HG03097 (cell line): ENCODE measurements around the gene APBA3.

Experiments
- ATAC-seq: cut with Tn5 transposase; IDR thresholded peaks from one replicate; pipeline ENCODE4 v1.9.1; 2021; ENCODE audit not compliant: unreplicated experiment, low FRiP score

APBA3 gene

DNA sequence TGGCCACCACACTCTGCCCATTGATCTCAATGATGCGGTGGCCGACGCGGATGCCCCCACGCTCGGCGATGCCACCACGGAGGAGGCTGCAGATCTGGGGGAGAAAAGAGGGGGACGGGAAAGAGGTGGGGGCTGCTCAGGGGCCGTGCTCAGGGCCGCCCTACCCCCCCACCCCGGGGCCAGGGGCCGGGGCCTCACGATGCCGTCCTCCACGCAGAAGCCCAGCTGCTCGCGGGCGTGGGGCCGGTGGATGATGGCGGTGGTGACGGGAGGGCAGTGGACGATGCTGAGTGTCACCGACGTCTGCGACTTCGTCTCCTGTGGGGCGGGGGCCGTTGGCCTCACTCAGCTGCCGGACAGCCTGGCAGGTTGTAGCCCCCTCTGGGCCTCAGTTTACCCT, 10.3 kb downstream of the APBA3 start:
- ATAC-seq: no peak

DNA sequence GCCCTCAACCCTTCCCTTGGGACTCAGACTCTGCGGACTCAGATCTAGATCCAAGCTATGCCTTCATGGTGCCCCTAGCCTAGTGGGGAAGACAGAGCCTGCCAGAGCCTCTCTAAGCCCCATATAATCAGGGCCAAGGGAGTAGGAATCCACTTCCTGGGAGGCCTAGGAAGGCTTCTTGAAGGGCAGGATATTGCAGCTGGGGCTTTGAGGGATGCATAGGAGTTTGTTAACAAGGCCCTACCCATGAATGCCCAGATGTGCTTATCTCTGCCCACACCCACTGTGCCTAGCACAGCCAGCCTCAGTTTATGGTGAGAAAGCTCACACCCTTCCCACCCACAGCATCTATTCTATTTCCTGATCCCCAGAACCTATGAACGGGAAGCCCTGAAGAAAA, 11.3 kb downstream of the APBA3 start:
- no peak for ATAC-seq

DNA sequence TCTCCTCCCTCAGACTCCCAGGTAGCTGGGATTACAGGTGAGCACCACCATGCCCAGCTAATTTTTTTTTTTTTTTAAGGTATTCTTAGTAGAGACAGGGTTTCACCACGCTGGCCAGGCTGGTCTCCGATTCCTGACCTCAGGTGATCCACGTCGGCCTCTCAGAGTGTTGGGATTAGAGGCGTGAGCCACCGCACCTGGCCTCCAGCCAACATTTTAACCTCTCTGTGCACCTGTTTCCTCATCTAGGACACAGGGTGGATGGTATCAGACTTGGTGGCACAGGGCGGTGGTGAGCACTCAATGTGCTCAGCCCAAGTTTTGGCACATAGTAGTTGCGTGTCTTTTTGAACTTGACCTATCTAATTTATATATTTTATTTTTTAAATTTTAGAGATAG, 12.5 kb downstream of the APBA3 start:
- ATAC-seq: no peak

DNA sequence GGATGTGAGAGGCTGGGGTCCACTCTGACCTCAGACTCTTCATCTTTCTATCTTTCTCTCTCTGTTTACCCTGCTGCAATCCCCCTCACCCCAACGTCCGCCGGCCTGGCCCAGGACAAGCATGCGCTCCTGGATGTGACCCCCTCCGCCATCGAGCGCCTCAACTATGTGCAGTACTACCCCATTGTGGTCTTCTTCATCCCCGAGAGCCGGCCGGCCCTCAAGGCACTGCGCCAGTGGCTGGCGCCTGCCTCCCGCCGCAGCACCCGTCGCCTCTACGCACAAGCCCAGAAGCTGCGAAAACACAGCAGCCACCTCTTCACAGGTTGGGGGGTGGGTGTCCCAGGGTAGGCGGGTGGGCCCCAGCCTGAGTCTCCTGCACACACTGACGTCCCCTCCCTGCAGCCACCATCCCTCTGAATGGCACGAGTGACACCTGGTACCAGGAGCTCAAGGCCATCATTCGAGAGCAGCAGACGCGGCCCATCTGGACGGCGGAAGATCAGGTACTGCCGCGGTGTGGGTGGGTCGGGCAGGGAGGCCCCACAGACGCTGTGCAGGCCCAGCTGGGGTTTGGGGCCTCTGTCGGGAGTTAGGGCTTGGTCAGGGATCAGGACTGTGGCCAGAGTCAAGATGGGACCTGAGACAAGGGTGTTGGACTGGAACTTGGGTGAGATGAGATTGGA, 15.0 kb downstream of the APBA3 start:
- ATAC-seq: no peak

DNA sequence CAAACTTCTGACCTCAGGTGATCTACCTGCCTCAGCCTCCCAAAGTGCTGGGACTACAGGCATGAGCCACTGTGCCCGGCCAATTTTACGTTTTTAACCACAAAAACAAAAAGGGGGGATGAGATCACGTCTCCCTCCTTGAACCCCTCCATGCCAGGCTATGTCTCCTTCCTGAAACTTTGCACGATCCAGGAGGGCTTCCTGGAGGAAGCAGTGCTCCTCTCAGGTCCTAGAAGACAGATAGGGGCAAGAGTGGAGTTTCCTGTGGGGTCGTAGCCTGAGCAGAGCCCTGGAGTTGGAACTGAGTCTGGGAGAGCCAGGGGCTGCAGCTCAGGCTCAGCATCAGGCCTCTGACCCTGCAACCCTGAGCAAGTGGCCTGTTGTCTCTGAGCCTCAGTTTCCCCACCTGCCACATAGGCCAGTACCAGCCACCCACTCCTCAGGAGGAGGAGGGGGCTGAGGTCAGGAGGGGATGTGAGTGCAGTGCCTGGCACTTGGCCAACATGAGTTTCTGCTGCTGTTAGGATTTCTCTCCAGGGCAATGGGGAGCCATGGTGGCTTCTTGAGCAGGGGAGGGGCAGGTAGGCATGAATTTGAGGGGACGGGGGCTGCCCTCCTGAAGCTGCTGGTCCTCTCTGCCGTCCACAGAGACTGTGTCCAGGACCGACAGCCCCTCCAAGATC, 16.0 kb downstream of the APBA3 start:
- no peak for ATAC-seq

DNA sequence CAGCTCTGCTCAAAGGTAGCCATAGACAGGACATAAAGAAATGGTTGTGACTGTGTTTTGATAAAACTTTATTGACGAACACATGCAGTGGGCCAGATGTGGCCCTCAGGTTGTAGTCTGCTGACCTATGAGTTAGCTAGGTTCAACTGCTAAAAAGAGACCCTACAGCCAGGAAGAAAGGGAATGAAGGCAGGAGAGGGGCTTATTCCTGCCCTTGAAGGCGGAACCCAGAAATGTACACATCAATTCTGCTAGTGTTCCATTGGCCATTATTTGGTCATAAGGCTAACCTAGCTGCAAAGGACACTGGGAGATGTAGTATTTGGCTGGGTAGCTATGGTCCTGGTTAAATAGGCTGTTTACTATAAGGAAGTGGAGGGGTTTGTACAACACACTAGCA, 18.0 kb downstream of the APBA3 start:
- no peak for ATAC-seq

DNA sequence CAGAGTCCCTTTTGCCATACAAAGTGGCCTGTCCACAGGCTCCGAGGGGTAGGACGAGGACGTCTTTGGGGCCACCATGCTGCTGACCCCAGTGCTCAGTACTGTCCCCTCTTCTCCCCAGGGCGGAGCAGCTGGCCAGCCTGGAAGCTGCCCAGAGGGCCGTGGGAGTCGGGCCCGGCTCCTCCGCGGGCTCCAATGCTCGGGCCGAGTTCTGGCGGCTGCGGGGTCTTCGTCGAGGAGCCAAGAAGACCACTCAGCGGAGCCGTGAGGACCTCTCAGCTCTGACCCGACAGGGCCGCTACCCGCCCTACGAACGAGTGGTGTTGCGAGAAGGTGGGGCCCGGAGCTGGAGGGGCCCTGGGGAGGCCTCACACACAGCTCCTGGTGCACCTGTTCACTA, 21.1 kb downstream of the APBA3 start:
- no peak for ATAC-seq

DNA sequence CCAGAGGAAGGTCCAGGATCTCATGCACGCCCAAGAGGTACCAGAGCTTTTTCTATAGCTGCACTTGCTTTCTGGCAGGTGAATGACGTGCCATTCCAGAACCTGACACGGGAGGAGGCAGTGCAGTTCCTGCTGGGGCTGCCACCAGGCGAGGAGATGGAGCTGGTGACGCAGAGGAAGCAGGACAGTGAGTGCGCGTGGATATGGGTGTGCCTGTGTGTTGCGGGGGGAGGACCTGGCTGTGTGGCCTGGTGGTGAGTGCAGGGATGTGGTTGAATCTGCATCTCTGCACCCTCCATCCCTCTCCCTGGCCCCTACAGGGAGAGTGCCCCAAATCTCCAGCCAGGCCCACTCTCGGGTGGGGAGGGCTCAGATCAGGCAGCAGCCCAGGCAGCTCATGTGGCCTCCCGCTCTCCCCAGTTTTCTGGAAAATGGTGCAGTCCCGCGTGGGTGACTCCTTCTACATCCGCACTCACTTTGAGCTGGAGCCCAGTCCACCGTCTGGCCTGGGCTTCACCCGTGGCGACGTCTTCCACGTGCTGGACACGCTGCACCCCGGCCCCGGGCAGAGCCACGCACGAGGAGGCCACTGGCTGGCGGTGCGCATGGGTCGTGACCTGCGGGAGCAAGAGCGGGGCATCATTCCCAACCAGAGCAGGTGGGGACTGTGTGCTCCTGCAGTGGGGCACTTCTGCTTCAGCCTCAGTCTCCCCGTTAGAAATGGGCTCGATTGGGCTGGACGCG, 22.8 kb downstream of the APBA3 start:
- ATAC-seq: no peak

DNA sequence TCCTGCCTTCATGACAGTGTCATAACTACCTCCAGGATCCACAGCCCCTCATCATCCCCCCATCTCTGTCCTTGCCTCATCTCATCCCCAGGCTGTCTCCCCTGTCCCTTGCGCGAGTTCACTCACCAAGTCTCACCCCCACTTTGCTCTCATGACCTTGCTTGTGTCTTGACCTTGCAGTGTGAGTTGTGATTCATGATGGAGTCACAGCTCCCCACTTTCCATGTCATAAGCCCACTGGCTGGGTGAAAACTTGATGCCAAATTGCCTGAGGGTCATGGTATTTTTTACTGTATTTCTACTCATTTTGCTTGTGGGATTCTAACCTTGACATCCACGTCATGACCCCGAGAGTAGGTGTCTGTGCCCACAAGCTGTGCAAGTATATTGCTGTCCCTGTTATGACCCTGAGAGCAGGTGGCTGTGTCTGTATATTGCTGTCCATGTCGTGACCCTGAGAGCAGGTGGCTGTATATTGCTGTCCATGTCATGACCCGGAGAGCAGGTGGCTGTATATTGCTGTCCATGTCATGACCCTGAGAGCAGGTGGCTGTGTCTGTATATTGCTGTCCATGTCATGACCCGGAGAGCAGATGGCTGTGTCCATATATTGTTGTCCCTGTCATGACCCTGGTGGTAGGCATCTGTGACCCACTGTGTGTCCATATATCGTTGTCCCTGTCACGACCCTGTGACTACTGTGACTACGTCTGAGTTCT, 23.8 kb downstream of the APBA3 start:
- no peak for ATAC-seq

DNA sequence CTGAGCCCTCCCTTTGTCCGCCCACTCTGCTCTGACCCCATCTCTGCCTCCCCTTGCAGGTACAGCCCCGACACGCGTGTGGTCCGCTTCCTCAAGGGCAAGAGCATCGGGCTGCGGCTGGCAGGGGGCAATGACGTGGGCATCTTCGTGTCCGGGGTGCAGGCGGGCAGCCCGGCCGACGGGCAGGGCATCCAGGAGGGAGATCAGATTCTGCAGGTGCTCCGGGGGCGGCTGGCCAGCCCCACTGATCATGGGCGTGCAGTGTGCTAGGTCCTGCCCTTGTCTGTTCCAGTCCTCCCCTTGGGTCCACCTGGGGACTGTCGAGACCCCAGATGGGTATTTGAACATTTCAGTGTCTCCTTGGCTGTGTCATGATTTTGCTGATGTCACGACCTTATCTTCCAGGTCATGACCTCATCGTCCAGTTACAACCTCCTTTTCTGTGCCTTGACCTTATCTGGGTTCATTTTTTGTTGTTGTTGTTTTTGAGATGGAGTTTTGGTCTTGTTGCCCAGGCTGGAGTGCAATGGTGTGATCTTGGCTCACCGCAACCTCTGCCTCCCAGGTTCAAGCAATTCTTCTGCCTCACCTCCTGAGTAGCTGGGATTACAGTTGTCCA, 25.3 kb downstream of the APBA3 start:
- no peak for ATAC-seq

DNA sequence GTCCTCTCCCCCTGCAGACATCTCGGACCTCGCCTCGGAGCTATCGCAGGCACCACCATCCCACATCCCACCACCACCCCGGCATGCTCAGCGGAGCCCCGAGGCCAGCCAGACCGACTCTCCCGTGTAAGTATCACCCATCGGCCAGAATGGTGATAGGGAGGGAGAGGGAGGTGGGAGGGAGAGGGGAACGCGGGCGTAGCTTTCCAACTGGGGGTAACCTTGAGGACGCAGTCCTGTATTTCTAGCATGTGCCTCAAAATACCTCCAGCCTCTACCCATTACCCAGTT, 27.2 kb downstream of the APBA3 start:
- no peak for ATAC-seq

DNA sequence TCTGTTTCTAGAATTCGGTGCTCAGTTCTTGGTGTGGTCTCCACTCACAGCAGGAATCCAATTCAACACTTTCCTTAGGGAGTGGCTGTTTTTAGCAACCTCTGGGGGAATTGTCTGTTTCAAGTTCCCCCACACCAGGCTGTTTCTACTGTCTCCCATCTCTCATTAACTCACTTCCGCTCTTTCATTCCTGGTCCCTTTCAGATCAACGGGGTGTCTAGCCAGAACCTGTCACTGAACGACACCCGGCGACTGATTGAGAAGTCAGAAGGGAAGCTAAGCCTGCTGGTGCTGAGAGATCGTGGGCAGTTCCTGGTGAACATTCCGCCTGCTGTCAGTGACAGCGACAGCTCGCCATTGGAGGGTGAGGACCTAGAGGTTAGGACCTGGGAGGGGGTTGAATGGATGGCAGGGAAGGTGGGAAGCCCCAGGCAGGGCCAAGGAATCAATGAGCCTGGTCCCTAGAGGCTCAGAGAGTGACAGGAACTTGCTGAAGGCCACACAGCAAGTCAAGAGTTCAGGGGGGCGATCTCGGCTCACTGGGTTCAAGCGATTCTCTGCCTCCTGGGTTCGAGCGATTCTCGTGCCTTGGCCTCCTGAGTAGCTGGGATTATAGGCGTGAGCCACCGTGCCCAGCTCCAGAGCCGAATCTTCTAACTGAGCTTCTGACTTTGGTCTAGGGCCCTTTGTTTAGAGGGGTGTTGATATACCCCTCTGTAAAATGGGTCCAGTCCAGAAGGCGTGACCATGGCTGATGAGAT, 27.8 kb downstream of the APBA3 start:
- no peak for ATAC-seq

DNA sequence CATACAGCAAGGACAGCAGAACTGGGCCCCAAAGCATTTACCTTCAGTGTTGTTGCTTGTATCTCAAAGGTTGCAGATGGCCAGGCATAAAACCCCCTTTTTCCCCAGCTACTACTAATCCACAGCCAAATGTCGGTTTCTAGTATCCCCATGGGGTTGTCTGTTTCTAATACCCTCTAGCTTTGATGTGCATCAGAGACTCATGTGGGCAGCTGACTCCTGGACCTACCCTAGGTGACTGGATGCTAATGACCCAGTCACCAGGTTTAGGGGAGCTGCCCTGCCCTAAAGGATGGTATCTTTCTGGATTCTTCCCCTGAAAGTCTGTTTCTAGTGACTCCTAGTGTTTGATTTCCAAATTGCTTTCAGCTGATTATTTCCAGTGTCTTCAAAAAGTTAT, 29.4 kb downstream of the APBA3 start:
- no peak for ATAC-seq

DNA sequence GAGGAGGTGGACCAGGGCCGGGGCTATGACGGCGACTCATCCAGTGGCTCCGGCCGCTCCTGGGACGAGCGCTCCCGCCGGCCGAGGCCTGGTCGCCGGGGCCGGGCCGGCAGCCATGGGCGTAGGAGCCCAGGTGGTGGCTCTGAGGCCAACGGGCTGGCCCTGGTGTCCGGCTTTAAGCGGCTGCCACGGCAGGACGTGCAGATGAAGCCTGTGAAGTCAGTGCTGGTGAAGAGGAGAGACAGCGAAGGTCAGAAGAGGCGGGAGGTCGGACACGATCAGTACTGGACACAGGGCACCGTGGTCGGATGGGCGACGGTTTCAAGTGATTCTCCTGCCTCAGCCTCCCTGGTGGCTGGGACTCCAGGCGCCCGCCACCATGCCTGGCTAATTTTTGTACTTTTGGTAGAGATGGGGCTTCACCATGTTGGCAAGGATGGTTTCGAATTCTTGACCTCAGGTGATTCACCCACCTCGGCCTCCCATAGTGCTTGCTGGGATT, 31.0 kb downstream of the APBA3 start:
- ATAC-seq: no peak

DNA sequence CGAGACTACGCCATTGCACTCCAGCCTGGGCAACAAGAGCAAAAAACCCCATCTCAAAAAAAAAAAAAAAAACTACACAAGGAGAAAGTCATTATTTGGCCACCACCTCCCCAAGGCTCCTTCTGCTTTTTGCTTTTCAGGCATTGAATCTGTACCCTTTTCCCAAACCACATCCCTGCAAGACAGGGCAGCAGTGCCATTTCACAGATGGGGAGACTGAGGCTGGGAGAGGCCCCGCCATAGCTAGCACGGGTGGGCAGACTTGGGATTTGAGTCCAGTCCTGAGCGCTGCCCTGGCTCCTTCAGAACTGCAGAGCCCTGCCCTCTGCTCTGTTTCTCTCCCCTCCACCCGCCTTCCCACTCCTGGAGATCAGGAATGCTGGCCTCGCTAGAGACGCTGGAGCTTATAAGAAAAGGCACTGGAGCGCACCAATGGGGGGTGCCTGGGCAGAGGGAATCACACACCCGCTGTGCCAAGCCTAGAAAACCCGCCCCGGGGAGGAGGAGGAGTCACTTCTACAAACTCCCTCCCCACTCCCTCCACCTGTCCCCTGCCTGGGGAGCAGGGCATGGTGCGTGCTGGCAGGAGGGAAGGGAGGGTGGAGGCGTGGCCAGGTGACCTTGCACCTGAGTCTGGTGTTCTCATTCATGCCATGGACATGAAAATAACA, 35.7 kb downstream of the APBA3 start:
- ATAC-seq: no peak

DNA sequence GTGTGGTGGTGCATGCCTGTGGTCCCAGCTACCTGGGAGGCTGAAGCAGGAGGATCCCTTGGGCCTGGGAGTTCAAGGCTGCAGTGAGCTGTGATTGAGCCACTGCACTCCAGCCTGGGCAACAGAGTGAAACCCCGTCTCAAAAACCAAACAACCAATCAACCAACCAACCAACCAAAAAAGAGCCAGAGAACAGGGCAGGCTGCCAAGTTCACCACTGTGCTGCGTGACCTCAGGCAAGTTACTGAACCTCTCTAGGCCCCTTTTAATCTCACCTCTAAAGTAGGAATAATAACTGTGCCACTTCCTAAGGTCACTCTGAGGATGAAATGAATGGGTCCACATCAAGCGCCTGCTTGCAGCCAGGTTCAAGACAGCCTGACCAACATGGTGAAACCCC, 36.4 kb downstream of the APBA3 start:
- no peak for ATAC-seq

DNA sequence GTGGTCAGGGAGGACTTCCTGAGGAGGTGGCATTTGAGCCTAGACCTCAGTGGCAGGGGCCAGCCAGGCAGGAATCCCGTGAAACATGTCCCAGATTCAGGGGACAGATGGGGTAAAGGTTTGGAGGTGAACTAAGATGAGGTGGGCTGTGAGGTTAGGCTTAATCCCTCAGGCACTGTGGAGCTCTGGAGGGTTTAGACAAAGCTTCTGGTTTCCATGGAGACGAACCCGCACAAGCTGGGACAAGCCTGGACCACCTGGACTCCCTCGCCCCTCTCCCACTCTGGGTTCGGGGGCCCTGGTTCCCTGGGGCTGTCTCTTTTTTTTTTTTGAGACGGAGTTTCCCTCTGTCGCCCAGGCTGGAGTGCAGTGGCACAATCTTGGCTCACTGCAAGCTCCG, 37.6 kb downstream of the APBA3 start:
- no peak for ATAC-seq

DNA sequence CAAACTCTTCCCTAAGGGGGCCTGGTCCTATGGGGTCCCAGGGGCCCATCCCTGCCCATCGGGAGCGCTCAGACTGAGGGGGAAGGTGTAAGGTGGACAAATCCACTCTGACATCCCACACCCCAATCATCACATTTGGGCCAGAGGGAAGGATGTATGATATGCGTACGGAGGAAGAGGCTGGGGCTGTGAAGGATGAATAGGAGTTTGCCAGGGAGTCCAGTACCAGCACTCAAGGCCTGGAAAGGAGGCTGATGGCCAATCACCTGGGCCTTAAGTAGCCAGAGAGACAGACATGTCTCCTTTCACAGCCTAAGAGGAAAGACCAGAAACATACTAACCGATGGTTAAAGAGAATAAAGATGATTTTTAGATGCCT, 38.4 kb downstream of the APBA3 start:
- ATAC-seq: no peak

DNA sequence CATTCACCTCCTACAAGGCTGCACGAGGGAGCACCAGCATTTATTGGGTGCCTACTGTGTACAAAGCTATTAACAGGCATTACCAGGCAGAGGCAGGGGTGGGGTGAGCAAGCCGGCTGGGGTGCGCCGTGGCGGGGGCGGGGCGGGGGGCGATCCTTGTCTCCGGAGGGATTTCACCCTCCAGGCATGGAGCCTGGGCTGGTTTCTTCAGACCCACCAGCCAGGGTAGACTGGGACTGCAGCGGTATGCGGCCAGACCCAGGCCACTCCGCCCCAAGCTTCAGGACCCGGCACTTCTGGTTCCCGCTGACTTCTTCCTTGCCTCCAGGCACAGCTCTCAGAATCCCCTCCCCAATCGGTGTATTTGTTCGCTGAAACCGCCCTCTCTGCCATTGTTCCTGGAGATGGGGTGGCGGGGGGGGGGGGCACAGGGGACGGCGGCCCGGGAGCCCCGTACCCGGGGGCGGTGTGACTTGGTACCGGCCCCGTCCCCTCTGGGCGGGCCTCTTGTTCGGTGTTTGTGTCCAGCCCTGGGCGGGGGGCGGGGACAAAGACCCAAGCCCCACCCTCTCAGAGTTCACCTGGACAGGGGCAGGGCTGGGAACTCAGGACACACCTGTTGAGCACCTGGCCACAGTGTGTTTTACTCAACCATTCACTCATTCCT, 38.9 kb downstream of the APBA3 start:
- ATAC-seq: no peak
